Glomerular endothelial cell (primary cell): Measurements from ENCODE around the gene TRAPPC13. TPM values are rescaled to one million over a fixed set of nuclear protein-coding genes. Genes with fewer than 3 reads are reported as not detected.
"Not testable (repeated sequence)": the region's sequence is repeated elsewhere in the genome, so short reads cannot be mapped to it uniquely, and the experiment has no call there.

ENCODE experiments used
- DNase-seq: peaks from one replicate; pipeline ENCODE4 v3.0.0-alpha.2; 2011; ENCODE audit warnings: low read depth, low spot score; ENCODE audit errors: extremely low read depth
- total RNA-seq: library from RNA; depleted of rRNA; stranded (reverse); fragments of >200 nt; gene quantifications from 2 replicates; pipeline ENCODE4 v1.2.3, GENCODE V29; 2015

The TRAPPC13 gene
- total RNA-seq, 1 donor from 2014 or later, result 13.9 TPM

DNA sequence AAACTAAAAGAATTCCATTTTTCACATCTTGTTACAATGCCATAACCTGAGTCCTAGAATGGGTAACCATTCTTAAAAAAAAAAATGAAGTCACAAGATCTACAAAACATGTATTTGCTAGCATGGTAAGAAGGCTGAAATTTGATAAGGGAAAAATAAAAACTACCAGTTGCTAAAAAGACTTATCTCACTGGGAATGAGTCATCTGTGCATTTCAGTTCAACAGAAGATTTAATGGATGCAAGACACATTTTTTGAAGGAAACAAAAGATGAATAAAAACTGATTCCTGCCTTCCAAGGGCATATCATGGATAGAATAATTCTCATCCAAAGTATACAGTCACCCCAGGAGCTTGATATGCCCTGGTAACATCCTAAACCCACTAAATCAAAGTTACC, 49.9 kb downstream of the TRAPPC13 start:
- DNase-seq, result no peak

DNA sequence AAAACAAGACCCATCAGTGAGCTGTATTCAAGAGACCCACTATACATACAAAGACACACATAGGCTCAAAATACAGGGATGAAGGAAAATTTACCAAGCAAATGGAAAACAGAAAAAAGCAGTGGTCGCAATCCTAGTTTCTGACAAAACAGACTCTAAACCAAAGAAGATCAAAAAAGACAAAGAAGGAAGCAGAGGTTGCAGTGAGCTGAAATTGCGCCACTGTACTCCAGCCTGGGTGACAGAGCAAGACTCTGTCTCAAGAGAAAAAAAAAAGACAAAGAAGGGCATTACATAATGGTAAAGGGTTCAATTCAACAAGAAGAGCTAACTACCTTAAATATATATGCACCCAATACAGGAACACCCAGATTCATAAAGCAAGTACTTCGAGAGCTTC, 51.2 kb downstream of the TRAPPC13 start:
- DNase-seq, result not testable (repeated sequence)

DNA sequence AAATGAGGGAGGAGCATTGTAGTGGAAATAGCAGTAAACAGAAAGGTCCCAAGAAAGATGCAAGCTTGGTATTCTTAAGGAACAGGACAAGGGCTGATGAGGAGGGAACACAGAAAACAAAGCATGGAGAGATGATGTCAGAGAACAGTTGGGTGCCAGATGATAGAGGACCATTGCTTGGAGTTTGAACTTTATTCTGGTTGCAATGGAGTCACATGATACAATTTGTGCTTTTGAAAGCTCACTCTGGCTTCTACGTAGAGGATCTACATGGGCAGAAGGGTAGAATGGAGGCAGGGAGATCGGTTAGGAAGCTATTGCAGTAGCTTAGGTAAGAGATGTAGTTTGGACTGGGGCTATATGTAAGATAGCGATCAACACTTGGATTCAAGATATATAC, 57.3 kb downstream of the TRAPPC13 start:
- DNase-seq, result no peak

DNA sequence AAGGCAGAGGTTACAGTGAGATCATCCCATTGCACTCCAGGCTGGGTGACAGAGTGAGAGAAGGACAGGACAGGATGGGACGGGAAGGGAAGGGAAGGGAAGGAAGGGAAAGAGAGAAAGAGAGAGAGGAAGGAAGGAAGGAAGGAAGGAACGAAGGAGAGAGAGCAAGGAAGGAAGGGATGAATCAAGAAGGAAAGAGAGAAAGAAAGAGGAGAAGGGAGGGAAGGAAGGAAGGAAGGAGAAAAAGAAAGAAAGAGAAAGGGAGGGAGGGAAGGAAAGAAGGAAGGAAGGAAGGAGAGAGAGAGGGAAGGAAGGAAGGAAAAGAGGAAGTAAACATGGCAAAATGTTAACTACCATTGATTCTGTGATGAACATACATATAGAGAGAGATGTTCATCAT, 68.3 kb downstream of the TRAPPC13 start:
- DNase-seq, result no peak

- no peak for DNase-seq
These were observed 70.4 kb downstream of the TRAPPC13 start for GRCh38 chr5:65695162-65695755.

GRCh38 chr5:65695896-65696295, 71.1 kb downstream of the TRAPPC13 start:
- DNase-seq, result no peak

DNA sequence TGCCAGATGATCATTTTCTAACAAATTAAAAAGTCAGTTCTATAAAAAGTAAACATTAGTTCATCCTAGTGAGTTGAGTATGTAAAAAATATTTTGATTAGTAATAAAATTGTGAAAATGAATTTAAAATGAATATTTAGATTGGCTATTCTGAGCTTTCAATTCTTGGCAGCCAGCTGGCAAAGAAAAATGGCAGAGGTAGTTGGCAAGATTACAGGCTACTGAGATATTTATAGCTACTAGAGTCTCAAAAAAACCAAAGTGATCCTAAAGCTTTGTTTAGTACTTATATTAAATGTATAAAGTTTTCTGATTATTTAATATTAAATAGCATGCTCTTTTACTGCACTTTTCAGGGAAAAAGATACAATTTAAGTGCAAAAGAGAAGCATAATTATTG, 72.1 kb downstream of the TRAPPC13 start:
- no peak for DNase-seq

GRCh38 chr5:65699338-65699737, 74.5 kb downstream of the TRAPPC13 start:
- DNase-seq, result no peak

DNA sequence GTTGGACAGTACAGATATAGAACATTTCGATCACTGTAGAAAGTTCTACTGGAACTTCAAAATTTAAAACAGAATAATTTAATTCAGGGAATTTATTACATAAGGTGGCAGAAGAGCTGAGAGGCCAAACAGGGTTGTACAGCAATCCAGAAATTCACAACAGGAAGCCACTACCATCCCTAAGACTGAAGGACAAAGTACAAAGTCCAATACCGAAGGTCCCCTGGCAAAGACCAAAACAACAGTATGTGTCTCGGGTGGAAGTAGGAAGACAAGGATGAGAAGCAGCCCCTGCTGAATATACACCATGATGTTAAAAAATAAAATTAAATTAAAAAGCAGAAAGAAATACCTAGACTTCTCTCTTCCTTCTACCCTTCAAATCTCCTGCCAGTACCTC, 77.2 kb downstream of the TRAPPC13 start:
- DNase-seq, result no peak

GRCh38 chr5:65704621-65705239, 79.9 kb downstream of the TRAPPC13 start:
- DNase-seq, result no peak

DNA sequence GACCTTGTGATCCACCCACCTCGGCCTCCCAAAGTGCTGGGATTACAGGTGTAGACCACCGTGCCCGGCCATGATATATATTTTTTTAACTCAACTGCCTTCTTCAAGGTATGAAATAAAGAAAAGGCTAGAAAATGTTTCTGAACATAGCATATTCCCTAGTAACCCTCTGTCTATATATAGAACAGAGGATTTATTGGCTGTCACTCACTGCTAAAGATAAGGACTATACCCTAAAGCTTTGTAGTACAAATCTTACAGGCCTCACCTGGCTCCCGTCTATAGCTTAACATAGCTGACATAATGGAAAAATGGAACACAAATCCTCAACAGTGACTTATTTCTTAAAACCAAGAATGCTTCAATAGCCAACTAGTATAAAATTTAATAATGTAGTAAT, 82.8 kb downstream of the TRAPPC13 start:
- no peak for DNase-seq

GRCh38 chr5:65708145-65708544, 83.3 kb downstream of the TRAPPC13 start:
- DNase-seq, result no peak

Other genes starting within 250 kb of the TRAPPC13 start
- gene ADAMTS6, start 143.1 kb upstream of the TRAPPC13 start, total RNA-seq, result 11.8 and 27.2 TPM in 2 replicates
- 4.4 and 12.4 TPM in 2 replicates for gene CENPK, start 61.9 kb upstream of the TRAPPC13 start, total RNA-seq
- 16.4 and 34.7 TPM in 2 replicates for gene PPWD1, start 61.7 kb upstream of the TRAPPC13 start, total RNA-seq
- gene TRIM23, start 694 bp upstream of the TRAPPC13 start, total RNA-seq, result 3.7 and 6.9 TPM in 2 replicates
- gene SHLD3, start within 50 bp of the TRAPPC13 start, total RNA-seq, result 0.48 and 3.4 TPM in 2 replicates
- 9.0 and 12.7 TPM in 2 replicates for gene SGTB, start 97.1 kb downstream of the TRAPPC13 start, total RNA-seq
- 18.0 and 26.9 TPM in 2 replicates for gene NLN, start 97.2 kb downstream of the TRAPPC13 start, total RNA-seq